H1 (cell line): ENCODE data around the gene ENTREP3. TPM values are rescaled to one million over a fixed set of nuclear protein-coding genes. Genes with fewer than 3 reads are reported as not detected.
A peak's percentile ranks its signal among the peaks of the same experiment; 100 is the strongest.

ENCODE experiments used
- CTCF ChIA-PET: fragments of 300-600 bp; sonication (Branson Sonifier 250); formaldehyde crosslinking; loops from one replicate; lab custom pipeline; 2021; ENCODE audit not compliant: partially characterized antibody; lab: Charles Lee
- POLR2A ChIA-PET: fragments of 300-600 bp; sonication (Branson Sonifier 250); formaldehyde crosslinking; loops from one replicate; lab custom pipeline; 2021; ENCODE audit warnings: inconsistent platforms; ENCODE audit not compliant: partially characterized antibody; lab: Charles Lee
- DNase-seq, 2 experiments: peaks; one replicate each; pipeline versions ENCODE4 v3.0.0 to v3.0.0-alpha.2; 2010 to 2022; ENCODE audit warnings: low spot score in 2 of 2, low read depth in 1 of 2, mixed read lengths in 1 of 2
- FAIRE-seq: peaks from 2 replicates; lab custom pipeline; 2011; peaks lifted over from hg19 to GRCh38; lab: Jason Lieb, UNC
- H2AFZ ChIP-seq: 2 replicates; pipeline ENCODE4 v1.8.1; 2012; ENCODE audit warnings: low read length, inconsistent platforms
- H2AK5ac ChIP-seq: 2 replicates; pipeline ENCODE4 v1.6.1; 2013; ENCODE audit warnings: low read depth, low read length
- H2BK120ac ChIP-seq: replicated peaks from 2 replicates; pipeline ENCODE3; 2013; ENCODE audit warnings: low read depth, low read length, inconsistent platforms
- H2BK12ac ChIP-seq: 2 replicates; pipeline ENCODE4 v1.6.1; 2013; ENCODE audit warnings: low read depth, low read length
- H2BK15ac ChIP-seq: 2 replicates; pipeline ENCODE4 v1.6.1; 2013; ENCODE audit warnings: low read length
- H2BK20ac ChIP-seq: 2 replicates; pipeline ENCODE4 v1.6.1; 2013; ENCODE audit warnings: low read length
- H2BK5ac ChIP-seq: 2 replicates; pipeline ENCODE4 v1.6.1; 2013; ENCODE audit warnings: low read depth, low read length
- H3K14ac ChIP-seq: 2 replicates; pipeline ENCODE4 v1.6.1; 2013; ENCODE audit warnings: inconsistent platforms; ENCODE audit not compliant: insufficient read length
- H3K18ac ChIP-seq: 2 replicates; pipeline ENCODE4 v1.6.1; 2013; ENCODE audit warnings: low read length; ENCODE audit errors: extremely low read depth
- H3K23ac ChIP-seq: 2 replicates; pipeline ENCODE4 v1.6.1; 2013; ENCODE audit warnings: inconsistent platforms; ENCODE audit not compliant: insufficient read length
- H3K23me2 ChIP-seq: 2 replicates; pipeline ENCODE4 v1.6.1; 2013; ENCODE audit warnings: low read depth, low read length
- H3K27ac ChIP-seq: 2 replicates; pipeline ENCODE4 v1.6.1; 2011; ENCODE audit warnings: low read depth, low read length, inconsistent platforms
- H3K27me3 ChIP-seq, 4 experiments: replicated peaks in 1 of 4; 1 replicate in 1 of 4; 2 replicates in 3 of 4; pipeline versions ENCODE4 v1.6.1 to v1.8.1; 2011 to 2013; ENCODE audit warnings: low read length in 3 of 4, mild to moderate bottlenecking in 3 of 4, inconsistent platforms in 2 of 4, mixed read lengths in 2 of 4, moderate library complexity in 1 of 4; ENCODE audit not compliant: control insufficient read depth in 3 of 4, insufficient read depth in 3 of 4; ENCODE audit errors: extremely low read depth in 1 of 4
- H3K36me3 ChIP-seq, 4 experiments: 2 replicates each; pipeline versions ENCODE4 v1.6.1 to v1.8.1; 2011 to 2013; ENCODE audit warnings: mild to moderate bottlenecking in 4 of 4, low read length in 3 of 4, moderate library complexity in 2 of 4, control low read depth in 1 of 4, inconsistent platforms in 1 of 4; ENCODE audit not compliant: insufficient read depth in 4 of 4, control insufficient read depth in 2 of 4
- H3K4ac ChIP-seq: replicated peaks from 2 replicates; pipeline ENCODE3; 2013; ENCODE audit warnings: low read length, low read depth, mixed read lengths, inconsistent platforms; ENCODE audit not compliant: insufficient read length
- H3K4me1 ChIP-seq, 4 experiments: replicated peaks in 1 of 4; 1 replicate in 1 of 4; 2 replicates in 3 of 4; pipeline versions ENCODE4 v1.6.1 to v1.8.1; 2011 to 2013; ENCODE audit warnings: low read length in 3 of 4, inconsistent platforms in 2 of 4, mixed read lengths in 1 of 4; ENCODE audit not compliant: insufficient read depth in 4 of 4, control insufficient read depth in 3 of 4
- H3K4me2 ChIP-seq, 2 experiments: 2 replicates each; pipeline versions ENCODE4 v1.6.1 to v1.8.1; 2011 to 2013; ENCODE audit warnings: low read depth in 2 of 2, low read length in 2 of 2, control low read depth in 1 of 2, inconsistent platforms in 1 of 2, mild to moderate bottlenecking in 1 of 2; ENCODE audit not compliant: insufficient read depth in 1 of 2
- H3K4me3 ChIP-seq, 4 experiments: fragments of 200-600, 300-600 bp in 1 of 4; sonication (generic), shearing (Covaris generic), sonication (Bioruptor Twin) in 1 of 4; 2 replicates each; pipeline versions ENCODE4 v1.5.1 to v1.8.1; 2011 to 2016; ENCODE audit warnings: low read length in 4 of 4, low read depth in 3 of 4, control low read depth in 2 of 4, inconsistent platforms in 2 of 4, mild to moderate bottlenecking in 2 of 4, mixed read lengths in 1 of 4, moderate library complexity in 1 of 4; ENCODE audit not compliant: insufficient read depth in 2 of 4; ENCODE audit errors: extremely low read depth in 1 of 4
- H3K56ac ChIP-seq: replicated peaks from 2 replicates; pipeline ENCODE3; 2013; ENCODE audit warnings: low read depth, mild to moderate bottlenecking, mixed read lengths, low read length, inconsistent platforms; ENCODE audit not compliant: insufficient read length
- H3K79me1 ChIP-seq: 2 replicates; pipeline ENCODE4 v1.6.1; 2013; ENCODE audit warnings: low read depth, low read length, control low read depth
- H3K79me2 ChIP-seq, 2 experiments: 2 replicates each; pipeline versions ENCODE4 v1.6.1 to v1.8.1; 2012 to 2013; ENCODE audit warnings: low read length in 2 of 2, mild to moderate bottlenecking in 2 of 2, inconsistent platforms in 1 of 2; ENCODE audit not compliant: insufficient read depth in 2 of 2, control insufficient read depth in 1 of 2
- H3K9ac ChIP-seq, 4 experiments: replicated peaks in 1 of 4; 1 replicate in 1 of 4; 2 replicates in 3 of 4; pipeline versions ENCODE4 v1.6.1 to v1.8.1; 2011 to 2013; ENCODE audit warnings: low read depth in 3 of 4, low read length in 3 of 4, control low read depth in 2 of 4, mild to moderate bottlenecking in 2 of 4, moderate library complexity in 2 of 4, inconsistent platforms in 1 of 4; ENCODE audit errors: extremely low read depth in 1 of 4
- H3K9me3 ChIP-seq, 2 experiments: 2 replicates each; pipeline versions ENCODE4 v1.6.1 to v1.8.1; 2012 to 2013; ENCODE audit warnings: mild to moderate bottlenecking in 2 of 2, moderate library complexity in 2 of 2, control low read depth in 1 of 2, inconsistent platforms in 1 of 2, low read depth in 1 of 2, low read length in 1 of 2, mixed read lengths in 1 of 2; ENCODE audit not compliant: insufficient read depth in 2 of 2
- H4K20me1 ChIP-seq, 2 experiments: replicated peaks in 1 of 2; 2 replicates each; pipeline versions ENCODE3 to v1.8.1; 2011 to 2013; ENCODE audit warnings: inconsistent platforms in 2 of 2, low read length in 2 of 2, mild to moderate bottlenecking in 1 of 2; ENCODE audit not compliant: insufficient read depth in 2 of 2, control insufficient read depth in 1 of 2
- H4K5ac ChIP-seq: 2 replicates; pipeline ENCODE4 v1.6.1; 2013; ENCODE audit warnings: low read length, low read depth, mixed read lengths, inconsistent platforms; ENCODE audit not compliant: insufficient read length
- H4K8ac ChIP-seq: 2 replicates; pipeline ENCODE4 v1.8.0; 2013; ENCODE audit warnings: mild to moderate bottlenecking, moderate library complexity, low read length, inconsistent platforms; ENCODE audit not compliant: insufficient read depth; ENCODE audit errors: extremely low read depth
- H4K91ac ChIP-seq: replicated peaks from 2 replicates; pipeline ENCODE3; 2013; ENCODE audit warnings: low read length, mixed read lengths, inconsistent platforms; ENCODE audit not compliant: insufficient read length
- POLR2A ChIP-seq, 2 experiments: IDR thresholded peaks; 1 replicate in 1 of 2; 2 replicates in 1 of 2; pipeline ENCODE4 v1.6.1; 2011; ENCODE audit warnings: low read depth in 2 of 2, low read length in 2 of 2, mild to moderate bottlenecking in 2 of 2; ENCODE audit errors: control extremely low read depth in 1 of 2
- POLR2AphosphoS5 ChIP-seq: IDR thresholded peaks from 2 replicates; pipeline ENCODE4 v1.6.1; 2011; ENCODE audit warnings: low read depth, low read length
- SP4 ChIP-seq: IDR thresholded peaks from 2 replicates; pipeline ENCODE4 v1.6.1; 2012; ENCODE audit warnings: low read length, inconsistent platforms
- TBP ChIP-seq: IDR thresholded peaks from 2 replicates; pipeline ENCODE4 v1.6.1; 2011; ENCODE audit warnings: low read depth, low read length, improper control_type of control experiment
- WGBS, 2 experiments: shearing (Covaris generic) in 1 of 2; methylation state at CpG; one replicate each; pipeline versions ENCODE4 v1.1.6 to v1.1.7; 2013 to 2015; ENCODE audit warnings: low lambda C conversion rate in 2 of 2, mixed read lengths in 2 of 2, inconsistent platforms in 1 of 2, low coverage in 1 of 2, missing lambda C conversion rate in 1 of 2; ENCODE audit not compliant: insufficient replicate concordance in 2 of 2, insufficient coverage in 1 of 2, insufficient read length in 1 of 2; ENCODE audit errors: extremely low coverage in 1 of 2, missing lambda C conversion rate in 1 of 2; 5-methylcytosine and 5-hydroxymethylcytosine counted together
- polyA plus RNA-seq, 7 experiments: library from polyadenylated mRNA; depleted of rRNA in 3 of 7; stranded (reverse) in 5 of 7; unstranded in 2 of 7; fragments of >200 nt in 5 of 7; fragments of 200-250 nt in 2 of 7; gene quantifications; 1 replicate in 5 of 7; 2 replicates in 1 of 7; 4 replicates in 1 of 7; pipeline versions ENCODE4 v1.2.1 to v1.2.3, GENCODE V29; 2011 to 2013; ENCODE audit warnings: missing spikeins in 2 of 7, mixed read lengths in 2 of 7
- total RNA-seq: library from RNA; stranded (reverse); fragmentation: NEBNext Ultra II Directional; extraction: Animal tissue kit (Norgen Biotek cat#: 25700); gene quantifications from 2 replicates; pipeline ENCODE4 v1.2.1, GENCODE V29; 2021

The ENTREP3 gene
- total and polyA plus RNA-seq, 2 of the 8 experiments (the other 6 are each of a cell fraction or from before 2014, with no cell fraction given), result 22.8 to 52.2 TPM

DNA sequence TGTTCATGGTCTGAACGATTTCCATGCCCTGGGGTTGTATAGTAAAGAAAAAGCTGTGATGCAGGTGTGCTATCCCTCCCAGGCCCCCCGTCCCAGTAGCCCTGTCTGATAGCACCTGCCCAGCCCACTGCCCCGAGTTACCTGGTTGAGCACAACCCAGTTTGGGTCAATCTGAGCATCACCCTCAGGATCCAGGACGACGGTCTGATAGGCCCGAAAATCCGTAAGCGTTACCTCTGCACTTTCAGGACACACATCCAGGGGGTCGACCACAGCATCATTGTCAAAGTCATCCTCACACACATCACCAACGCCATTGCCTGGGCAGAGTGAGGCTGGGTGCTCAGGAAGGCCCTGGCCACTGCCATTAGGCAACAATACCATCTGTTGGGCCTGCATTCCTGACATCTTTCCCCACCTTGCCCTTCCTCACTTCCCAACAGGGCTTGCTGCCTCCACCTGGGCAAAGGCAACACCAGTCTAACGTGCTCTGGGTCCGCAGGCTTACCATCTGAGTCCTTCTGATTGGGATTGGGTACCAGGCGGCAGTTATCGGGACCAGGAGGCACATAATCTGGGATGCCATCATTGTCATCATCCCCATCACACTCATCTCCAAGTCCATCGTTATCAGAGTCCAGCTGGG, 57.3 kb downstream of the ENTREP3 start:
- H3K27ac ChIP-seq, result peak overlapping the region; percentile 90
- no peak overlapping the region for H3K23ac ChIP-seq
- peak overlapping the region; percentile 99; the same call in 1 of the 2 replicates for H2BK5ac ChIP-seq
- H3K4me2 ChIP-seq, result peak overlapping the region; percentile 93 to 95; a peak in 1 of 4 replicates
- no peak overlapping the region for H4K5ac ChIP-seq
- H2BK120ac ChIP-seq, result no peak overlapping the region
- H2AK5ac ChIP-seq, result peak overlapping the region; percentile 77; the same call in 1 of the 2 replicates
- H3K36me3 ChIP-seq, result peaks cover 46 to 68% (median 59%) of the 10 kb centered on the region in 4 experiments
- peaks cover 22% of the 10 kb centered on the region for H3K79me1 ChIP-seq
- ChIA-PET POLR2A (interaction anchor here (0.8 to 19.4 kb wide), 4 partner anchors 9 to 63 kb away, joined by 3 to 512 read pairs (median 159); partner anchors contain the start of genes KRTCAP2, MTX1, SCAMP3 and THBS3), CTCF (interaction anchor here (1.2 to 2.5 kb wide), 2 partner anchors 9 to 22 kb away, joined by 3 to 20 read pairs; partner anchors contain the start of gene THBS3)
- peaks cover 20 to 48% of the 10 kb centered on the region in 2 experiments for H4K20me1 ChIP-seq
- H3K27me3 ChIP-seq, result no peaks in the 10 kb centered on the region; a peak in 1 of 7 replicates
- no peak overlapping the region for H3K4me3 ChIP-seq
- peak overlapping the region; percentile 82 for H2BK12ac ChIP-seq
- WGBS, 2 experiments, result 94% methylated on average over 15 of the region's 15 CpGs; no CpG with 5 or more reads in 1 of the 2 experiments
- no peak overlapping the region for H3K14ac ChIP-seq
- peaks cover 23% of the 10 kb centered on the region for H3K23me2 ChIP-seq
- no peak overlapping the region for H3K56ac ChIP-seq
- no peak for FAIRE-seq
- no peak for TF ChIP-seq SP4
- TF ChIP-seq POLR2AphosphoS5, result peak; percentile 76; the same call in 1 of the 2 replicates
- peak in 1 of 2 experiments; percentile 51; a peak in 2 of 3 replicates for TF ChIP-seq POLR2A (IDR thresholded peaks at IDR 0.05; ENCODE audit: control extremely low read depth in 1 of 2, low read depth in 2 of 2, low read length in 2 of 2)
- no peak for TF ChIP-seq TBP
- no peak overlapping the region for H4K91ac ChIP-seq
- H4K8ac ChIP-seq, result no peak overlapping the region
- no peak overlapping the region for H2BK20ac ChIP-seq
- H3K18ac ChIP-seq, result peak overlapping the region; percentile 91; the same call in 1 of the 2 replicates
- DNase-seq, result no peak
- H3K4ac ChIP-seq, result peak overlapping the region; percentile 34
- H2AFZ ChIP-seq, result no peak overlapping the region
- no peaks in the 10 kb centered on the region for H3K9me3 ChIP-seq
- 0 out of 2 replicates have a peak overlapping the region, but pooled peaks have one; percentile 74 for H2BK15ac ChIP-seq
- H3K79me2 ChIP-seq, result peaks cover 6 to 34% of the 10 kb centered on the region in 2 experiments; a peak in 3 of 4 replicates
- H3K9ac ChIP-seq, result no peak overlapping the region; a peak in 2 of 7 replicates
- peaks cover 6 to 26% (median 20%) of the 10 kb centered on the region in 4 experiments for H3K4me1 ChIP-seq
